Activated naive CD8-positive, alpha-beta T cell treated with anti-CD3 and anti-CD28 coated beads, Interleukin-2, amount 50 U/mL, for 16 hours (primary cell): ENCODE results near the gene GBP3.
"Not testable (repeated sequence)": the region's sequence is repeated elsewhere in the genome, so short reads cannot be mapped to it uniquely, and the experiment has no call there.

Experiments
- DNase-seq: peaks from one replicate; pipeline ENCODE4 v3.0.0-alpha.2; 2020; ENCODE audit warnings: low read depth, low spot score

Gene GBP3

GRCh38 chr1:89040315-89040626 lies 17.6 kb upstream of the GBP3 start:
- no peak for DNase-seq

DNA sequence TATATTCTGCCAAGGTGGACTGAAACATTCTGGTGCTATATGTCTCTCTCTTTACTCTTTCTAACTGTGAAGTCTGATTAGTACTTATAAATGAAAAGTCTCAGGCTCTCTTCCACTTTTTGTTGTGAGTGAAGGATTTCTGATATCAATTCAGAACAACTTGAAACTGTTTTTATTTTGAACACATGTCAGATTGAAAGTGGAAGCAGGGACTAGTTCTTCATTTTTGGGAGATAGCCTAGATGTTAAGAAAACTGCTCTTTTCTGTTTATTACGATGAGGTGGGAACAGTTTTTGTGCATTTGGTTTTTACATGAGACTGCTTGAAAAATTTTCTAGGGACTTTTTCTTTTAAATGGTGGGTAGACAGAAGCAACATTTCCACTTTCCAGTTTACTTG lies 14.5 kb upstream of the GBP3 start:
- no peak for DNase-seq

GRCh38 chr1:89035080-89035479 lies 12.4 kb upstream of the GBP3 start:
- no peak for DNase-seq

DNA sequence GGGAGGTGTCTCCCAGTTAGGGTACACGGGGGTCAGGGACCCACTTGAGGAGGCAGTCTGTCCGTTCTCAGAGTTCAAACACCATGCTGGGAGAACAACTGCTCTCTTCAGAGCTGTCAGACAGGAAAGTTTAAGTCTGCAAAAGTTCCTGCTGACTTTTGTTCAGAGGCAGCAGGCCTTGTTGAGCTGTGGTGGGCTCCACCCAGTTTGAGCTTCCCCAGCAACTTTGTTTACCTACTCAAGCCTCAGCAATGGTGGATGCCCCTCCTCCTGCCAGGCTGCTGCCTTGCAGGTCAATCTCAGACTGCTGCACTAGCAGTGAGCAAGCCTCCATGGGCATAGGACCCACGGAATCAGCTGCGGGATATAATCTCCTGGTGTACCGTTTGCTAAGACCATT lies 11.3 kb upstream of the GBP3 start:
- not testable (repeated sequence) for DNase-seq

- DNase-seq: not testable (repeated sequence)
Observed at GRCh38 chr1:89029051-89029450, 6.4 kb upstream of the GBP3 start.

GRCh38 chr1:89025928-89026327 lies 3.3 kb upstream of the GBP3 start:
- no peak for DNase-seq

DNA sequence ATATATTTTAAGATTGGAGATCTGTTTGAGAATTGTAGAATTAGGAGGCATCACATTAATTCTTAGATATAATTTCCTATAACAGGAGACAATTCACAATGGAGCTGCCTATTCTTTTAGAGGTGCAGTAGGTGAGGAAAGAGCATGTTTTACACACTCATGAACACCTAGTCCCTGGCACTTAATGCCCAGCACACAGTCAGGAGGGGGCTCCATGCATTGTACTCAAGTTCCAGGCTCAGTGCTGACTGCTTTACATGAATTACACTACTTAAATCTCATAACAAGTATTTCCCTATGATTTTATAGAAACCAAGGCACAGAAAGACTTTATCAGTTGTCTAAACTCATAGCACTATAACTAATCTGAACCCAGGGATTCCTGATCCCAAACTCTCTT lies 360 bp upstream of the GBP3 start:
- no peak for DNase-seq

DNA sequence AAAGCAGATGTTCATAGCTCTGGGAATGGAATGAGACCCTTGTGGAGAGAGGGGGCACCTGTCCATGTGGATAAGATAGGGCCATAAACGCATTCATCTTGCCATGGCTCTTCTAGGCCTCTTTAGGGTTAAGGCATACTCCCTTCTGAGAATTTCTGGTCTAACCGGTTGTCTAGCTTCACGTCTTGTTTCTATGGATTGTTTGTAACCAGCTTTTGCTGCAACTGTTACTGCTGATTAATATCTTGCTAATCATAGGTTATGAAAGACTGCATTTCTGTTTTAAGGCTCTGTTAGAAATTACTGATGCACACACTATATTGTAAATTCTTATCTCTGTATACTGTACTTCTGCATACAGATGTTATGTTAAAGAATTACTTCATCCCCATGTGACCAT lies 4.3 kb downstream of the GBP3 start:
- DNase-seq: not testable (repeated sequence)

DNA sequence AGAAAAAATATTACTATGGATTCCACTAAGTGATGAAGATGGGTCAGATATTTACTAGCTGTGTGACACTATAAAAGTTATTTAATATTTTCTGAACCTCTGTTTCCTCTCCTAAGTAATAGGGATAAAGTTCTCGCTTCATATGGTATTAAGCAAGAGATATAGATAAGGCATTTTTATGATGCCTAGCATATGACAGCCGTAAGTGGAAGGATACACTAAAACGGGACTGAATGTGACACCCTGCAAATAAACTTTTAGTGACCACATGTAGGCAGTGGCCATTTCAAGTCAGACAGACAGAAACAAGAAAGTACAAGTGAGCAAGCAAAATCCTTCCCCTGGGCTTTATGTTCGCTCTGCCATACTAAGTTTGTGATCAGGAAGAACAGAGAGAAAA lies 14.2 kb downstream of the GBP3 start:
- DNase-seq: no peak

DNA sequence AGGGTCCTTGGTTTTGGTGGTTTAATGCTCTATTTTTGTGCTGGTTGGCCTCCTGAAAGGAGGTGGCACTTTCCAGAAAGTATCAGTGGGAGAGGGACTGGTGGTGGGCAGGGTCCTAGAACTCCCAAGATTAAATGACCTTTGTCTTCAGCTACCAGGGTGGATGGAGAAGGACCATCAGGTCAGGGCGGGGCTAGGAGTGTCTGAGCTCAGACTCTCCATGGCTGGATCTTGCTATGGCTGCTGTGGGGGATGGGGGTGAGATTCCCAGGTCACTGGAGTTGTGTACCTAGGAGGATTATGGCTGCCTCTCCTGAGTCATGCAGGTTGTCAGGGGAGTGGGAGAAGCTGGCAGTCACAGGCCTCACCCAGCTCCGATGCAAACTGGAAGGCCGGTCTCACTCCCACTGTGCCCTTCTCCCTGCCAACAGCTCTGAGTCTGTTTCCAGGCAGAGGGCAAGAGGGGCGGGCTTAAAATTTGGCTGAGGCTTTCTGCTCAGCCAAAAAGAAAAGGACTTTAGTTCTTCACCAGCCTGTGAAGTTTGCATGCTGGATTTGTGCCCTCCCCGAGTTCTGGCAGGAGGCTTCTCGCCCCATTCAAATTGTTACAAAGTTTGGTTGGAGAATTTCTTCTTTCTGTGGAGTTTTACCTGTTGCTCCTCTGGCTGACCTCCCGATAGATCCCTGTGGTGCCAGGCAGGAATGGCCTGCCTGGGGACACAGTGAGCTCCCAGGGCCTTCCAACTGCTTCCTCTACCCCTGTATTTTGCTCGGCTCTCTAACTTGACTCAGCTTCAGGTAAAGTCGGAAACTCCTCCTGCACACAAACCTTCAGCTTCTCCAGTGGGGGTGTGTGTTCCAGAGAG lies 17.1 kb downstream of the GBP3 start:
- DNase-seq: no peak

DNA sequence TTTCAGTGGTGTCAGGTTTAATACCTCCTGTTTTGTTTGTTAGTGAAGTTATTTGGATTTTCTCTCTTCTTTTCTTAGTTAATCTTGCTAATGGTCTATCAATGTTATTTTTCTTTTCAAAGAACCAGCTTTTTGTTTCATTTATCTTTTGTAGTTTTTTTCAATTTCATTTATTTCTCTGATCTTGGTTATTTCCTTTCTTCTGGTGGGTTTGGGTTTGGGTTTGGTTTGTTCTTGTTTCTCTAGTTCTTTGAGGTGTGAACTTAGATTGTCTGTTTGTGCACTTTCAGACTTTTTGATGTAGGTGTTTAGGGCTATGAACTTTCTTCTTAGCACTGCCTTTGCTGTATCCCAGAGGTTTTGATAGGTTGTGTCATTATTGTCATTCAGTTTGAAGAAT lies 20.5 kb downstream of the GBP3 start:
- not testable (repeated sequence) for DNase-seq

DNA sequence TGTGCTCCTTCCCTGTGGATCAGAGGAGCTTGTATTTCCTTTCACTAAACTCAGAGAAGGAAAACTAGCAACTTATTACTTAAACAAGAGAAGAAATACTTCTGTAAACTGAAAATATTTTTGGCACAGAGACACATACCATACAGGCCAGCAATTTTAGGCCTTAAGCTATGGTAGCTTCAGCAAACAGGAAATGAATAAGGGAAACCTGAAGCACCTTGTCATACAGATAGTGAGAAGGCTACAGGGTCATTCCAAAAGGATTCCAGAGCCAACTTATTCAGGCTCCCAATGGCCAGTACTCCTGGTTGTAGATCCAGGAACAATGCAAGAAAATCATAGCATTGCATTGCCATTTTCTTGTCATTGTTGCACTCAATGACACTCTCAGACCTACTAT lies 21.2 kb downstream of the GBP3 start:
- no peak for DNase-seq

GRCh38 chr1:88998716-88999115 lies 23.9 kb downstream of the GBP3 start:
- DNase-seq: no peak

DNA sequence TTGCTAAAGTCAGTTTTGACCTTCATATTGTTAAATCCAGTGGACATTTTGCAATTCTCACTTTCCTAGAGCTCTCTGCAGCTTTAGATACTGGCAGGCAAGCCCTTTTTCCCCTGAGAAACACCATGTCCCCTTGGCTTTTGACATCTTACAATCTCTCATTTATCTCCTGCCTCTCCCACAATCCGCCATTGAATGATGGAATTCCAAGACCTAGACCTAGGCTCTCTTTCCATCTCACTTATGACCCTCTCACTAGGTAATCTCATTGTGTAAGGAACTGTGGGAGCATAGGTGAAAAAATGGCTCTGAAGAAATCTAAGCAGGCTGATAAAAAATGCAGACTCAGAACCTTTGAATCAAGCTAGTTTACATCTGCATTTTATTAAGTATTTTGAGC lies 32.2 kb downstream of the GBP3 start:
- no peak for DNase-seq

GRCh38 chr1:88985692-88986091 lies 37.0 kb downstream of the GBP3 start:
- no peak for DNase-seq

DNA sequence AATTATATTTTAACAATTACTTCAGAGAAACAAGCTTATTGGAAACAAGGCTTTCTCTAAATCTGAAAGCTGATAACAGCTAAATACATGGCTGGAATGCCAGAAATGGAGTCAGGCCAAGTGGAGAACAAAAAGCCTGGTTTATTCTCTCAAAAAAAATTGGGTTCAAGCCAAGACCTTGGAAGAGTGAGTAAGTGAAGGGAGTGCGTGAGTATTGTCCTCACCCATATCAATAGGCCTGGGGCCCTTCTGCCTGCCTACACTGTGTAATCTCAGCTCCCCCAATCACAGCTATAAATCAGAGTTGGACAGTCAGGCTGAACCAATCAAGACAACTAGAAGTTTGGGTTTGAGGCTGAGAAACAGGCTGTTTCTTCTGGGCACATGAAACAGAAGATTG lies 37.6 kb downstream of the GBP3 start:
- no peak for DNase-seq

GRCh38 chr1:88984569-88984968 lies 38.1 kb downstream of the GBP3 start:
- no peak for DNase-seq

GRCh38 chr1:88983791-88984559 lies 38.7 kb downstream of the GBP3 start:
- no peak for DNase-seq

- no peak for DNase-seq
Observed at GRCh38 chr1:88982055-88982454, 40.6 kb downstream of the GBP3 start.

GRCh38 chr1:88981506-88981905 lies 41.2 kb downstream of the GBP3 start:
- not testable (repeated sequence) for DNase-seq

- DNase-seq: no peak
Observed at GRCh38 chr1:88980870-88981269, 41.8 kb downstream of the GBP3 start.

GRCh38 chr1:88979749-88980116 lies 42.9 kb downstream of the GBP3 start:
- DNase-seq: no peak

GRCh38 chr1:88979054-88979748 lies 43.5 kb downstream of the GBP3 start:
- DNase-seq: no peak
